MCF 10A (cell line): ENCODE results near the gene FNIP1. TPM values are rescaled to one million over a fixed set of nuclear protein-coding genes. Genes with fewer than 3 reads are reported as not detected.

ENCODE experiments used
- BruUV-seq: library from RNA; stranded (reverse); fragments of 400-500 nt; replicated peaks from 2 replicates; lab custom pipeline; 2021; lab: Mats Ljungman, UMichigan
- CTCF ChIA-PET: fragments of 300-600 bp; sonication (Branson Sonifier 250); formaldehyde crosslinking; extraction: SDS; loops from one replicate; lab custom pipeline; 2021; ENCODE audit warnings: antibody characterized with exemption, inconsistent platforms; lab: Yijun Ruan, JAX
- POLR2A ChIA-PET: fragments of 300-600, 350-650 bp; sonication (Branson Sonifier 250); formaldehyde crosslinking; extraction: SDS; loops from one replicate; lab custom pipeline; 2020; ENCODE audit warnings: antibody characterized with exemption, inconsistent platforms; lab: Yijun Ruan, JAX
- DNase-seq: peaks from one replicate; pipeline ENCODE4 v3.0.0-alpha.2; 2018; ENCODE audit not compliant: unreplicated experiment
- H3K27ac Mint-ChIP-seq: one replicate; pipeline ENCODE4 v1.8.0; 2022; ENCODE audit warnings: mild to moderate bottlenecking, low read depth, mixed read lengths; ENCODE audit not compliant: unreplicated experiment
- H3K27me3 Mint-ChIP-seq: one replicate; pipeline ENCODE4 v1.8.0; 2022; ENCODE audit warnings: mixed read lengths; ENCODE audit not compliant: insufficient read depth, unreplicated experiment
- H3K36me3 Mint-ChIP-seq: one replicate; pipeline ENCODE4 v1.8.0; 2022; ENCODE audit warnings: mild to moderate bottlenecking, moderate library complexity, mixed read lengths; ENCODE audit not compliant: insufficient read depth, unreplicated experiment
- H3K4me1 Mint-ChIP-seq: one replicate; pipeline ENCODE4 v1.8.0; 2022; ENCODE audit warnings: mixed read lengths; ENCODE audit not compliant: insufficient read depth, unreplicated experiment
- H3K4me3 Mint-ChIP-seq: one replicate; pipeline ENCODE4 v1.8.0; 2022; ENCODE audit warnings: mild to moderate bottlenecking, moderate library complexity, mixed read lengths; ENCODE audit not compliant: unreplicated experiment
- H3K9me3 Mint-ChIP-seq: one replicate; pipeline ENCODE4 v1.8.0; 2022; ENCODE audit warnings: mixed read lengths; ENCODE audit not compliant: unreplicated experiment
- CTCF ChIP-seq: fragments of 200-600 bp; IDR thresholded peaks from one replicate; pipeline ENCODE4 v1.8.0; 2022; ENCODE audit warnings: antibody characterized with exemption, mild to moderate bottlenecking; ENCODE audit not compliant: unreplicated experiment
- intact Hi-C: fragments of 100-400 bp; cut with micrococcal nuclease; formaldehyde crosslinking; loops from 2 replicates; pipeline ENCODE4 v1.14.1; 2022
- total RNA-seq: library from RNA; stranded (reverse); gene quantifications from 2 replicates; pipeline ENCODE4 v1.2.3, GENCODE V29; 2022

Gene FNIP1
- total RNA-seq, 1 experiment from 2014 or later, result 36.3 TPM

- Mint-ChIP-seq H3K4me3 (no peak overlapping the region), H3K27me3 (no peaks in the 10 kb centered on the region), H3K4me1 (peaks cover 11% of the 10 kb centered on the region), H3K36me3 (no peaks in the 10 kb centered on the region), H3K27ac (no peak overlapping the region), H3K9me3 (no peaks in the 10 kb centered on the region)
- intact Hi-C loops, result no loop called here
- ChIA-PET CTCF (interaction anchor here (0.8 to 1.0 kb wide), 2 partner anchors 184 to 408 kb away, joined by 3 read pairs; no protein-coding TSS in a partner anchor), POLR2A (interaction anchor here (0.9 to 1.5 kb wide), 7 partner anchors 11 to 56 kb away, joined by 3 to 6 read pairs (median 4); partner anchors contain the start of gene FNIP1)
- no TSS peak for BruUV-seq
- TF ChIP-seq CTCF, result no peak
- DNase-seq, result no peak
These were observed 23.0 kb downstream of the FNIP1 start for GRCh38 chr5:131773805-131774204.

GRCh38 chr5:131771692-131772091 is 25.1 kb downstream of the FNIP1 start:
- DNase-seq, result no peak
- Mint-ChIP-seq H3K4me1 (peaks cover 10% of the 10 kb centered on the region), H3K4me3 (no peak overlapping the region), H3K27me3 (no peaks in the 10 kb centered on the region), H3K9me3 (no peaks in the 10 kb centered on the region), H3K36me3 (no peaks in the 10 kb centered on the region), H3K27ac (no peak overlapping the region)
- CTCF ChIA-PET, result interaction anchor here (0.8 kb wide), 1 partner anchor 291 kb away, joined by 4 read pairs; no protein-coding TSS in a partner anchor
- no peak for TF ChIP-seq CTCF
- POLR2A ChIA-PET, result no interaction called here
- intact Hi-C loops, result no loop called here
- BruUV-seq, result no TSS peak

GRCh38 chr5:131769961-131770360 is 26.9 kb downstream of the FNIP1 start:
- no peak for DNase-seq
- Mint-ChIP-seq H3K9me3 (no peaks in the 10 kb centered on the region), H3K4me1 (peaks cover 24% of the 10 kb centered on the region), H3K4me3 (no peak overlapping the region), H3K27ac (no peak overlapping the region), H3K36me3 (peaks cover 2% of the 10 kb centered on the region), H3K27me3 (no peaks in the 10 kb centered on the region)
- no TSS peak for BruUV-seq
- CTCF ChIA-PET, result interaction anchor here (0.7 kb wide), 2 partner anchors 13 to 181 kb away, joined by 3 to 4 read pairs; no protein-coding TSS in a partner anchor
- TF ChIP-seq CTCF, result no peak
- POLR2A ChIA-PET, result interaction anchor here (0.8 to 1.6 kb wide), 4 partner anchors 17 to 238 kb away, joined by 3 to 9 read pairs (median 4); partner anchors contain the start of gene FNIP1
- intact Hi-C loops, result no loop called here

GRCh38 chr5:131769336-131769735 is 27.5 kb downstream of the FNIP1 start:
- DNase-seq, result no peak
- Mint-ChIP-seq H3K4me3 (no peak overlapping the region), H3K9me3 (no peaks in the 10 kb centered on the region), H3K27ac (no peak overlapping the region), H3K36me3 (peaks cover 8% of the 10 kb centered on the region), H3K4me1 (peaks cover 27% of the 10 kb centered on the region), H3K27me3 (no peaks in the 10 kb centered on the region)
- no TSS peak for BruUV-seq
- ChIA-PET POLR2A (interaction anchor here (1.2 to 1.6 kb wide), 2 partner anchors 27 to 238 kb away, joined by 4 to 9 read pairs; partner anchors contain the start of gene FNIP1), CTCF (interaction anchor here (0.7 kb wide), 1 partner anchor 12 kb away, joined by 3 read pairs; no protein-coding TSS in a partner anchor)
- no peak for TF ChIP-seq CTCF
- intact Hi-C loops, result no loop called here
